GM12874 (cell line): ENCODE data around the gene CCDC57.

Experiments
- CTCF ChIP-seq: IDR thresholded peaks from 2 replicates; pipeline ENCODE4 v1.5.1; 2011; ENCODE audit warnings: low read depth, mild to moderate bottlenecking, control low read depth, low read length, moderate library complexity; ENCODE audit not compliant: insufficient read depth

CCDC57 gene

GRCh38 chr17:82118815-82119380 lies 93.7 kb downstream of the CCDC57 start:
- TF ChIP-seq CTCF: no peak

- no peak for TF ChIP-seq CTCF
Observed at GRCh38 chr17:82118168-82118814, 94.4 kb downstream of the CCDC57 start.

DNA sequence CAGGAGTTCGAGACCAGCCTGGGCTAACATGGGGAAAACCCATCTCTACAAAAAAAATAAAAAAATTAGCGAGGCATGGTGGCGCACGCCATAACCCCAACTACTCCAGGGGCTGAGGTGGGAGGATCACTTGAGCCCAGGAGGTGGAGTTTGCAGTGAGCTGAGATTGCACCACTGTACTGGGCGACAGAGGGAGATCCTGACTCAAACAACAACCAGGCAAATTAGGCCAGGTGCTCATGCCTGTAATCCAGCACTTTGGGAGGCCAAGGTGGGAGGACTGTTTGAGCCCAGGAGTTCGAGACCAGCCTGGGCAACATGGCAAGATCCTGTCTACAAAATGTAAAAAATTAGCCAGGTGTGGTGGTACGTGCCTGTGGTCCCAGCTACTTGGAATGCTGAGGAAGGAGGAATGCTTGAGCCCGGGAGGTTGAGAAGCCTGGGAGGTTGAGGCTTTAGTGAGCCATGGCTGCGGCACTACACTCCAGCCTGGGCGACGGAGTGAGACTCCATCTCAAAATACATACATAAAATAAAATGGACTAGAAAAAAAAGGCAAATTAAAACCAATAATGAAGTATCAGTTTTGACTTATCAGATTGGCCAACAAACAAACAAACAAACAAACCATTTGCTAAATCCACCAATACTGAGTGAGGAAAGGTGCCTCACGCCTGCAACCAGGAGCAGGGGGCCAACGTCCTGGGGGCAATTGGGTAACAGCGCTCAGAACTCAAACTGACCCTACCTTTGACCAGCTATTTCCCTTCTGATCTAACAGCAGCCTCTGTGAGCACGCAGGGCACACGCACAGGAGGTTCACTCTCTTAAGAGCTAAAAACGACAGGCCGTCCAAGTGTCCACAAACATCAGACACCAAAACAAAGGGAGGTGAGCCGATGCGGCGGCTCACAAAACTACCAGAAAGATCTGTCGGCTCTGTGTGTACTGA lies 95.2 kb downstream of the CCDC57 start:
- TF ChIP-seq CTCF: no peak

DNA sequence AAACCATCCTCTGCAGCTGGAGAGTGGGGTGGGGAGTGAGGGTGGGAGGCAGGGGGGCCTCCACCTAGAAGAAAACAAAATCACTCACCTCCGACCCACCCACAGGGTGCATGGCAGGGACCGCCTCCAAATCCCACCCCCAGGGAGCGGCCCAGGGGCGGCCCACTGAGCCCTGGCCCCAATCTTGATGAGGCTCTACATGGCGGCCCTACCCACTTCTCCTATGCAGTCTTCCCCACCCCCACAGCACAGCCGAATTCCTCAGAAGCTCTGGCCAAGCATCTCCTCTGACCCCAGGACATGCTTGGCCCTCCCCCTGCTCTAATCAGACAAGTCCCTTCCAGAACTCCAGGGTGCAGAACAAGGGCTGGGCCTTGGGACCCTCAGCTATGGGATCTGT lies 96.4 kb downstream of the CCDC57 start:
- no peak for TF ChIP-seq CTCF

DNA sequence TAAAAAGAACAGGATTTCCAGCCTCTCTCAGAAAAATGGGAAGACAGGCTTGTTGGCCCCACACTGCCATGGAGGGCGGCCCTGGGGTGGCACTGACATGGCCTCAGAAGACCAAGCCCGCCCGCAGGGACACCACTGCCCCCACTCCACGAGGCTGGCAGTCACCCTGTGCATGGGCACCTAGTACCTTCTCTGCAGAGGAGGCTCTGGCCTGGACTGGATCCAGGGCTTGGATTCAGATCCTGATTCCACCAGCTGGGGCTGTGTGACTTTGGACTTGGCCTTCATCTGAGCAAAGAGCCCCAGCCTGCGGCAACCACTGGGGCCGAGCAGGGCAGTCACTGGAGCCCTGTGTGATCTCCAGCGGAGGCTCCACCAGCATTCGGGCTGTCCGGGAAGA lies 97.8 kb downstream of the CCDC57 start:
- no peak for TF ChIP-seq CTCF

GRCh38 chr17:82114447-82114846 lies 98.2 kb downstream of the CCDC57 start:
- no peak for TF ChIP-seq CTCF

- TF ChIP-seq CTCF: no peak
Observed at GRCh38 chr17:82113941-82114340, 98.7 kb downstream of the CCDC57 start.
